OCI-M2 (cell line): ENCODE measurements around the gene PRKN.
"Not testable (repeated sequence)": the region's sequence is repeated elsewhere in the genome, so short reads cannot be mapped to it uniquely, and the experiment has no call there.

ENCODE experiments used
- DNase-seq: peaks from one replicate; lab custom pipeline; 2025; ENCODE audit not compliant: unreplicated experiment; lab: John Stamatoyannopoulos, UW

Gene PRKN

GRCh38 chr6:162678896-162679295, 48.7 kb downstream of the PRKN start:
- not testable (repeated sequence) for DNase-seq

- DNase-seq = no peak
Observed at GRCh38 chr6:162675503-162675902, 52.1 kb downstream of the PRKN start.

- DNase-seq = no peak
Observed at GRCh38 chr6:162674452-162674851, 53.1 kb downstream of the PRKN start.

GRCh38 chr6:162671580-162672165, 55.9 kb downstream of the PRKN start:
- DNase-seq = no peak

GRCh38 chr6:162670345-162670744, 57.2 kb downstream of the PRKN start:
- no peak for DNase-seq

GRCh38 chr6:162666246-162666645, 61.3 kb downstream of the PRKN start:
- no peak for DNase-seq

GRCh38 chr6:162653808-162654207, 73.8 kb downstream of the PRKN start:
- DNase-seq = no peak

GRCh38 chr6:162651505-162651904, 76.1 kb downstream of the PRKN start:
- DNase-seq = no peak

GRCh38 chr6:162649271-162649670, 78.3 kb downstream of the PRKN start:
- DNase-seq = no peak

GRCh38 chr6:162644153-162644552, 83.4 kb downstream of the PRKN start:
- DNase-seq = no peak

GRCh38 chr6:162640756-162641155, 86.8 kb downstream of the PRKN start:
- DNase-seq = no peak

- no peak for DNase-seq
Observed at GRCh38 chr6:162639951-162640350, 87.6 kb downstream of the PRKN start.

GRCh38 chr6:162638931-162639574, 88.5 kb downstream of the PRKN start:
- DNase-seq = no peak

GRCh38 chr6:162637317-162637716, 90.2 kb downstream of the PRKN start:
- no peak for DNase-seq

GRCh38 chr6:162636167-162636566, 91.4 kb downstream of the PRKN start:
- no peak for DNase-seq

- no peak for DNase-seq
Observed at GRCh38 chr6:162631546-162631945, 96.0 kb downstream of the PRKN start.

GRCh38 chr6:162630069-162630468, 97.5 kb downstream of the PRKN start:
- no peak for DNase-seq

- DNase-seq = no peak
Observed at GRCh38 chr6:162627825-162628224, 99.7 kb downstream of the PRKN start.

GRCh38 chr6:162627362-162627761, 100.2 kb downstream of the PRKN start:
- DNase-seq = no peak

- no peak for DNase-seq
Observed at GRCh38 chr6:162626869-162627268, 100.7 kb downstream of the PRKN start.

GRCh38 chr6:162625846-162626540, 101.6 kb downstream of the PRKN start:
- DNase-seq = no peak

GRCh38 chr6:162622572-162622971, 105.0 kb downstream of the PRKN start:
- no peak for DNase-seq
